GM19238 (cell line): ENCODE measurements around the gene LIN28A.
A peak's percentile ranks its signal among the peaks of the same experiment; 100 is the strongest.

Experiments used
- DNase-seq: peaks from one replicate; pipeline ENCODE4 v3.0.0; 2011; ENCODE audit warnings: low spot score; ENCODE audit not compliant: insufficient read length

Gene LIN28A

DNA sequence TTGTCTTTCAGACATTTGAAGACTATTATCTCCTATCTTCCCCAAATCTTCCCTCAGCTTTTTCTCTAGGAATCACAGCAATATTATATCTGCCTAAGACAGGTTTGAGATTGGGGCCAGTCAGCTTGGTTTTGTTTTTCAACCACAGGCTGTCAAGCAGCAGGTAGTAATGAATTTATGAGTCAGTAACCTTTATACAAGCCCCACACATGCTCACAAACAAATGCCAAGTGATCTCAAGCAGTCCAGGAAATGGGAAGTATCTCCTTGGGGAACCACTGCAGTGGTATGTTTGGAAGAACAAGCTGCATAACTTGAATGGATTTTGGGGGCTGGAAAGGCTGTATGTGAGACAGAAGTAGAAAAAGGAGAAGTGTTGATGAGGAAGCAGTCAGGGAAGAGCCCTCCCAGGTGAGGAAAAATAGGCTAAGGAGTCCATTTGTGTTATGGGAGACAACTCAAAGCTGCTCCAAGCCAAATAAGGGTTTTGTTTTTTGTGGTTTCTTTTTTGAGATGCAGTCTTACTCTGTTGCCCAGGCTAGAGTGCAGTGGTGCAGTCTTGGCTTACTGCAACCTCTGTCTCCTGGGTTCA lies 23.6 kb downstream of the LIN28A start:
- DNase-seq = no peak

- no peak for DNase-seq
Observed at GRCh38 chr1:26438041-26438440, 27.4 kb downstream of the LIN28A start.

DNA sequence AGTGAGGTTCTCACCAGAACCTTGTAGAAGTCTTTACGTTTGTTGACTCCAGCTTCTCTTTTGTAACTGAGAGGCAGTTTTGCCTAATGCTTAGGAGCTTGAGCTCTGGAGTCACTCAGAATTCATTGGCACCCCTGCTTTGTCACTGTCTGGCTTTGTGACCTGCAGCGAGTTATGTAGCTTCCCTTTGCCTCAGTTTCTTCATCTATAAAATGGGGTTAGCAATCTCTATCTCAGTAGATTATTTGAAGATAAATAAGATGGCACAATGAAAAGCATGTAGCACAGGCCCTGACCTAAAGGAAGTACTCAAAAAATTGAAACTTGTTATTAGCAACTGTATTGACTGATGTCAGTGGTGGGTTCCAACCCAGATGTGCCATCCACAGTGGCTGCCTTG lies 29.6 kb downstream of the LIN28A start:
- no peak for DNase-seq

DNA sequence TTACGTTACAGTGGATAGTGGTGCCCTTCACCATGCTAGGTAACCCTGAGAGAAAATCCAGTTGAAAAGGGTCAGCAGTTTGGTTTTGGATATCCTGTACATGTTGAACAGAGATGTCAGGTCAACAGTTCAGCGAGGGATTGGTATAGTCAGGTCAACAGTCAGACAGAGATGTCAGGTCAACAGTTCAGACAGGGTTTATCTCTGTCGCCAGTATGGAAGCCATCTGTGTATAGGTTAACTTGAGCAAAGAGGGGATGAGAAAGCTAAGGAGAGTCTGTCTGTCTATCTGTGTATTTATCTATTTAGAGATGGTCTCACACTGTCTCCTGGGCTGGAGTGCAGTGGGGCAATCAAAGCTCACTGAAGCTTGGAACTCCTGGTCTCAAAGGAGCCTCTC lies 39.3 kb downstream of the LIN28A start:
- DNase-seq = no peak

GRCh38 chr1:26450908-26451307 lies 40.3 kb downstream of the LIN28A start:
- DNase-seq = no peak

- no peak for DNase-seq
Observed at GRCh38 chr1:26452459-26453183, 42.0 kb downstream of the LIN28A start.

GRCh38 chr1:26459148-26459547 lies 48.5 kb downstream of the LIN28A start:
- no peak for DNase-seq

- no peak for DNase-seq
Observed at GRCh38 chr1:26459573-26460031, 49.0 kb downstream of the LIN28A start.

- DNase-seq = no peak
Observed at GRCh38 chr1:26468911-26469310, 58.3 kb downstream of the LIN28A start.

GRCh38 chr1:26469558-26469957 lies 58.9 kb downstream of the LIN28A start:
- no peak for DNase-seq

DNA sequence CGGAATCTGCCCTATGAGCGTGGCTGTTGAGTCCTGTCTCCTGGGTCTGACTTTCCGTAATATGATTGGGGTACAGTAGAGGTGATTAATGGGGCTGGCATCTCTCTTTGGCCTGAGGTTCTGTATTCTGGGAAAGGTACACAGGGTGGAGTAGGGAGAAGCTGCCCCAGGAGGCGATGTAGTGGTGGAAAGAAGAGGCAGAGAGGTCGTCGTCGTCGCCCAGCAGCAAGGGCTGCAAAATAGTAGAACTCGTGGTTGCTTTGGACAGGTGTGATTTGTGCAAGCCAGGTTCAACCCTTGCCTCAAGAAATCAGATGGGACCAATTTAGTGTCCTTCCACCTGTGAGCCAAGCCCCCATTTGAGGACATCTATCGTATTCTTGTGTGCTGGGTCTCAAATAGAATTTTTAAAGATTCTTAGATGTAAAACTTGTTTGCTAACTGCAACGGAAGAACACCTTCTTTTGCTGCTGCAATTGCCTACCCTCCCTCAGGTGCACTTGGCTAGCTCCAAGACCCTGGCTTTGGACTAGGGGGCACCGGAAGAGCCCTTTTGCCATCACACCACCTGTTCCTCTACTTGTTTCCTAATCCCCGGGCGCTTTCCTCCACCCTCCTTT lies 60.4 kb downstream of the LIN28A start:
- DNase-seq = no peak

GRCh38 chr1:26471498-26472319 lies 61.1 kb downstream of the LIN28A start:
- DNase-seq = no peak

DNA sequence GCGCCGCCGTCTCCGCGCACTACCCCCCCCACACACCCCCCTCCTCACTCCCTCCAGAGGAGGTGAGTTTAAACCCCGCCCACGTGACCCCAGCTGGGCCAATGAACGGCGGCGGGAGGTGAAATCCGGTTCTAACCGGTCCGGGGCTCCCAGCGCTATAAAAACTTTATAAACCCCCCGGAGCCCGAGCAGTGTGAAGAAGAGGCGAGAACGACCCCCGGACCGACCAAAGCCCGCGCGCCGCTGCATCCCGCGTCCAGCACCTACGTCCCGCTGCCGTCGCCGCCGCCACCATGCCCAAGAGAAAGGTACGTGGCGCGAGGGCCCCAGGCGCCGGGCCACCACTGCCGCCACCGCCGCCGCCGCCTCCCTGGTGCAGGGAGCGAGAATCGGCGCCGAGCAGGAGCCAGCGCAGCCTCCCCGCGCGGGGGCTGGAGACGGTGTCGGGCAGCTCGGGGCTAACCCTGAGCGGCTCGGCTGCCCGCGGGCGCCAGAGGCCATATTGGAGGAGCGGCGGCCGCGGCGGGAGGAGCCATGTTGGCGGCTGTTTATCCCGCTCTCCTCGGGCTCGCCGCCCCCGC lies 61.8 kb downstream of the LIN28A start, which contains the start of gene HMGN2:
Gene HMGN2 (plus strand): TSS at position 121 of the 581 bp plus-strand sequence. CDS start 173 bp downstream, at position 294.
- peak; percentile 82 for DNase-seq

DNA sequence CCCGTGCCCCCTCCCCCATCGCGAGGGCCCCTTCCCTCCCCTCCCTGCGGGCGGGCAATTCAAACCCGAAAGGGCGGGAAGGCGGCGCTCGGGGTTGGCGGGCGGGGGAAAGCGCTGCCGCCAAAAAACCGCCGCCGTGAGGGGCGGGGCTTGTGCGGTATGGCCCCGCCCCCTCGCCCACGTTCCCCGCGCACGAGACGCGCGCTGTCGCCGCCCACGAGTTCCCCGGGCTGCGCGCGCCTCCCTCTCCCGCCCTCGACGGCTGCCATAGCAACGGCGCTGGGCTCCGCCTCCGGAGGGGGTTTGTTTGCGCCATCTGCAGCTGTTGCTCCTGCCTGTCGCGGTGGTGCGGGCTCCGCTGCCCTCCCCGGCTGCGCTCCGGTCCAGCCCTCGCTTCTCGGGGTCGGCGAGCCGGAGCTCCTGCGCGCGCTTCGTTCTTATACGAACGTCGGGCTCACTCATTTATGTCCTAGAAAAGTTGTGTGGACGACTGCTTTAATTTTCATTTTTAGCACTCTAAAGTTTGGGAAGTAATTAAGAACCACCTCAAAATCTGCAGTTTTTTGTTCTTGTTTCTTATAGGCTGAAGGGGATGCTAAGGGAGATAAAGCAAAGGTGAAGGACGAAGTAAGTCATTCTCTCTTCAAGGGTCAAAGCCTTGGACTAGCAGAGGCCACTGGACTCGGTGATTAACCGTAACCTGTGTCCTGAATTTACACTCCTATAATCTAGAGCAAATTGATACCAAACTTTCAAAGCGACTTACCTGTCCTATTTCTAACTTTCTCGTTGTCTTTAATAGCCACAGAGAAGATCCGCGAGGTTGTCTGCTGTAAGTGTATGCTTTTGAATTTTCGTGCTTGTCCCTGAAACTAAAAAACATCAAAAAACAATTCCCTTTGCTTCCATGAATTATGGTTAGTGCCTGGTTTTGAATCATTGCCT lies 62.6 kb downstream of the LIN28A start:
- peak; percentile 87 for DNase-seq

DNA sequence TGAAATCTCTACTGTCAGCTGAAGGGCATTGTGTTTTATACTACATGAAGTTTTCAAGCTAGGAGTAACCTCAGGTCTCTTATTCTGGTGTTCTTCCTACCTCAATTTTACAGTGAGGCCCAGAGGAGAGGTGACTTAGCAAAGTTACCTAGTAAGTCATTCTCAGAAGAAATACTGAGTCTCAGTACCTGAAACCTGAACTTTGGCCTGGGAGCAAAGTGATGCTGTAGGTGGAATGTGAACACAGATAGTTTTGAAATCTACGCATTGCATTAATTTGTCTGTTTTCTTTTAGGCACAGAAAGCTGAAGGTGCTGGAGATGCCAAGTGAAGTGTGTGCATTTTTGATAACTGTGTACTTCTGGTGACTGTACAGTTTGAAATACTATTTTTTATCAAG lies 64.2 kb downstream of the LIN28A start:
- no peak for DNase-seq

GRCh38 chr1:26475989-26476388 lies 65.4 kb downstream of the LIN28A start:
- DNase-seq = no peak

DNA sequence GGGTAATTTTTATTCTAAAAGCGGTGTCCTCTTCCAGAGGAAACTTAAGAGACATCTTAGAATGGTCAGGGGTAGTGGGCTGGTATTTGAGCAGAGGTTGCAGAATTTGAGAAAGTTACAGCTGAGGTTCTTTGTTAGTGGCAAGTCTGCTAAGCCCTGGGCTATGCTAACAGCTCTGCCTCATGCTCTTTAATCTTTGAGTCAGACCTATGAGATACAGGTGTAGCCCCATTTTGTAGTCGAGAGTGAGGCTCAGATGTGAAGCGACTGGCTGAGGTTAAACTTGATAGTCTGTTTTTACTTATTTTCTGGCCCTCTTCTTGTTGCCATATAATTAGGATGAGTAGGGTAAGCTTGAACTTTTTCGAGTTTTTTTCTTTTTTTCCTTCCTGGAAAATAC lies 66.3 kb downstream of the LIN28A start:
- DNase-seq = no peak

- DNase-seq = no peak
Observed at GRCh38 chr1:26477446-26478152, 67.0 kb downstream of the LIN28A start.

DNA sequence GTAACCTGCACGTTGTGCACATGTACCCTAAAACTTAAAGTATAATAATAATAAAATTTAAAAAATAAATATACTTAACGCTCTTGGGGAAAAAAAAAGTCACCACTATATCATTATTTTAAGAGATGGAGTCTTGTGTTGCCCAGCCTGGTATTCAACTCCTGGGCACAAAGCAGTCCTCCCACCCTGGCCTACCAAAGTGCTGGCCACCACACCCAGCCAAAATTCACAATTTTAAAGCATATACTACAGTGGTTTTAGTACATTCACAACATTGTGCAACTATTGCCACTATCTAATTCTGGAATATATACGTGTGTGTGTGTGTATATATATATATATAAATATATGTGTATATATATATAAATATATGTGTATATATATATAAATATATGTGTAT lies 67.5 kb downstream of the LIN28A start:
- DNase-seq = no peak

DNA sequence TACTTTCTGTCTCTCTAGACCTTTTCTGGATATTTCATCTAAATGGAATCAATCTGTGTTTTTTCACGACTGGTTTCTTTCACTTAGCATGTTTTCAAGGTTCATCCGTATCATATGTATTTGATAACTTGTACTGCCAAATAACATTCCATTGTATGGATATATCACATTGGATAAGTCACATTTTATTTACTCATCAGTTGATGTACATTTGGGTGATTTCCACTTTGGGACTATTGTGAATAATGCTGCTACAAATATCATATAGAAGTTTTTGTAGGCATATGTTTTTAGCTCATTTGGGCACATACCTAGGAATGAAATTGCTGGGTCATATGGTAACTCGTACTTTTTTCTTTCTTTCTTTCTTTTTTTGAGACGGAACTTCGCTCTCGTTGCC lies 68.4 kb downstream of the LIN28A start:
- DNase-seq = no peak
